Thoracic aorta (tissue), 2 donors: ENCODE data around the gene ATG2A. TPM values are rescaled to one million over a fixed set of nuclear protein-coding genes. Genes with fewer than 3 reads are reported as not detected.

Experiments used
- ATAC-seq: fragments of 150-250 bp; one replicate; pipeline ENCODE4 v1.8.0; 2017; ENCODE audit warnings: low read depth; ENCODE audit not compliant: insufficient number of reproducible peaks, low FRiP score
- DNase-seq: peaks from one replicate; pipeline ENCODE4 v3.0.0-alpha.2; 2020; ENCODE audit warnings: low spot score
- H3K27ac ChIP-seq, 2 donors: fragments of 200-600 bp; sonication (generic); 1 replicate in 1 of 2; 2 replicates in 1 of 2; pipeline ENCODE4 v1.5.1; 2016; ENCODE audit warnings: mild to moderate bottlenecking in 2 of 2, moderate library complexity in 2 of 2
- H3K27me3 ChIP-seq: fragments of 200-600 bp; sonication (generic); replicated peaks from 2 replicates; pipeline ENCODE4 v1.6.0; 2016; ENCODE audit warnings: mild to moderate bottlenecking; ENCODE audit not compliant: insufficient read depth
- H3K36me3 ChIP-seq: fragments of 200-600 bp; sonication (generic); one replicate; pipeline ENCODE4 v1.5.1; 2016
- H3K4me1 ChIP-seq, 2 donors: fragments of 200-600 bp; sonication (generic); 1 replicate in 1 of 2; 2 replicates in 1 of 2; pipeline versions ENCODE4 v1.5.1 to v1.6.0; 2016; ENCODE audit warnings: low read depth in 2 of 2, mild to moderate bottlenecking in 1 of 2; ENCODE audit not compliant: control insufficient read depth in 1 of 2
- H3K4me3 ChIP-seq: fragments of 200-600 bp; sonication (generic); 2 replicates; pipeline ENCODE4 v1.5.1; 2016; ENCODE audit warnings: mild to moderate bottlenecking
- H3K9me3 ChIP-seq: fragments of 200-600 bp; sonication (generic); 2 replicates; pipeline ENCODE4 v1.5.1; 2016
- CTCF ChIP-seq: fragments of 200-600 bp; sonication (generic); IDR thresholded peaks from one replicate; pipeline ENCODE4 v1.5.1; 2019; ENCODE audit warnings: antibody characterized with exemption
- total RNA-seq, 2 donors: library from RNA; depleted of rRNA; stranded (reverse); fragments of >200 nt; gene quantifications; one replicate each; pipeline versions ENCODE4 v1.1.0 to v1.2.3, GENCODE V29; 2016

The ATG2A gene
- total RNA-seq, 2 donors from 2014 or later: 18.5 to 35.2 TPM

DNA sequence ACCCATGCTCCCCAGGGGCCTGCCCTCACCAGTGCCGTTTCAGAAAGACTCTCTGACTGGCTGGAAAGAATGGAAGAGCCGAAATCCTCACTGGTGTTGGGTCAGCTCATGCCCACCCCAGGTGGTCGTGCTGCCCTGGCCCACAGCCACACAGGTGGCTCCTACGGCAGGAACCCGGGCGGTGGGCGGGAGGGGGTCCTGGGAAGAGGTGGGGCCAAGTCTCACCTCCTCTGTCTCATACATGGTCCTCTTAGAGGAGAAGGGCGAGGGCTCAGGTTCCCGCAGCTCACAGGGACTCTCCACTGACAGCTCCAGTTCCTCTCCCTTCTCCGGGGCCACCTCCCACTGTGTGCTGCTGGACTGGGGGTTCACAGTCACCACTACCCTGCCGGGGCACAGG, 8.2 kb downstream of the ATG2A start:
- Histone ChIP-seq H3K27ac (no peak overlapping the region), H3K9me3 (no peaks in the 10 kb centered on the region), H3K36me3 (peaks cover 82% of the 10 kb centered on the region), H3K4me1 (no peaks in the 10 kb centered on the region), H3K27me3 (no peaks in the 10 kb centered on the region), H3K4me3 (no peak overlapping the region)
- ATAC-seq (no peak), DNase-seq (no peak)
- no peak for TF ChIP-seq CTCF

GRCh38 chr11:64906314-64906635, 10.7 kb downstream of the ATG2A start:
- Histone ChIP-seq H3K4me1 (no peaks in the 10 kb centered on the region), H3K36me3 (peaks cover 80% of the 10 kb centered on the region), H3K27me3 (no peaks in the 10 kb centered on the region), H3K27ac (no peak overlapping the region), H3K4me3 (no peak overlapping the region), H3K9me3 (no peaks in the 10 kb centered on the region)
- ATAC-seq: no peak
- no peak for DNase-seq
- no peak for TF ChIP-seq CTCF

- no peaks in the 10 kb centered on the region for H3K9me3 ChIP-seq
- H3K4me1 ChIP-seq: no peaks in the 10 kb centered on the region
- no peak for DNase-seq
- H3K27me3 ChIP-seq: no peaks in the 10 kb centered on the region
- H3K36me3 ChIP-seq: peaks cover 78% of the 10 kb centered on the region
- TF ChIP-seq CTCF: no peak
- H3K4me3 ChIP-seq: no peak overlapping the region
- ATAC-seq: no peak
- no peak overlapping the region for H3K27ac ChIP-seq
Measured at GRCh38 chr11:64905516-64906313, 11.3 kb downstream of the ATG2A start.

- ATAC-seq (no peak), DNase-seq (no peak)
- no peaks in the 10 kb centered on the region for H3K27me3 ChIP-seq
- H3K36me3 ChIP-seq: peaks cover 74% of the 10 kb centered on the region
- H3K4me3 ChIP-seq: no peak overlapping the region
- no peaks in the 10 kb centered on the region for H3K9me3 ChIP-seq
- TF ChIP-seq CTCF: no peak
- H3K27ac ChIP-seq: no peak overlapping the region
- H3K4me1 ChIP-seq: no peaks in the 10 kb centered on the region
Measured at GRCh38 chr11:64903291-64903833, 13.6 kb downstream of the ATG2A start.

GRCh38 chr11:64902102-64902900, 14.7 kb downstream of the ATG2A start:
- Histone ChIP-seq H3K9me3 (no peaks in the 10 kb centered on the region), H3K27ac (no peak overlapping the region), H3K36me3 (peaks cover 75% of the 10 kb centered on the region), H3K4me3 (no peak overlapping the region), H3K27me3 (no peaks in the 10 kb centered on the region), H3K4me1 (no peaks in the 10 kb centered on the region)
- ATAC-seq (no peak), DNase-seq (no peak)
- TF ChIP-seq CTCF: no peak
